Osteoblast (primary cell): ENCODE measurements around the gene ZSCAN29. TPM values are rescaled to one million over a fixed set of nuclear protein-coding genes. Genes with fewer than 3 reads are reported as not detected.
"Not testable (repeated sequence)": the region's sequence is repeated elsewhere in the genome, so short reads cannot be mapped to it uniquely, and the experiment has no call there.

Experiments used
- DNase-seq: peaks from one replicate; pipeline ENCODE4 v3.0.0; 2011; ENCODE audit warnings: low spot score, mixed read lengths; ENCODE audit not compliant: insufficient read length; ENCODE audit errors: missing footprints
- H2AFZ ChIP-seq: 2 replicates; pipeline ENCODE4 v1.6.0; 2011; ENCODE audit warnings: mild to moderate bottlenecking, low read length
- H3K27ac ChIP-seq: 2 replicates; pipeline ENCODE4 v1.5.1; 2011; ENCODE audit warnings: mild to moderate bottlenecking, low read depth, low read length, moderate library complexity
- H3K27me3 ChIP-seq: 2 replicates; pipeline ENCODE4 v1.6.0; 2012; ENCODE audit warnings: mild to moderate bottlenecking, control low read depth, inconsistent platforms, low read length, moderate library complexity; ENCODE audit not compliant: insufficient read depth
- H3K36me3 ChIP-seq: 2 replicates; pipeline ENCODE4 v1.5.1; 2011; ENCODE audit warnings: mild to moderate bottlenecking, low read length, control low read depth, moderate library complexity; ENCODE audit not compliant: insufficient read depth
- H3K4me1 ChIP-seq: 2 replicates; pipeline ENCODE4 v1.5.1; 2011; ENCODE audit warnings: mild to moderate bottlenecking, low read length, control low read depth, moderate library complexity; ENCODE audit not compliant: insufficient read depth
- H3K4me2 ChIP-seq: 2 replicates; pipeline ENCODE4 v1.6.0; 2011; ENCODE audit warnings: mild to moderate bottlenecking, low read length; ENCODE audit not compliant: insufficient read depth
- H3K4me3 ChIP-seq: fragments of 200-600 bp; sonication (generic); 3 replicates; pipeline ENCODE4 v1.5.1; 2012; ENCODE audit warnings: mild to moderate bottlenecking, low read length, inconsistent platforms; ENCODE audit not compliant: insufficient read depth
- H3K79me2 ChIP-seq: 2 replicates; pipeline ENCODE4 v1.6.0; 2012; ENCODE audit warnings: mild to moderate bottlenecking, low read length, control low read depth, inconsistent platforms; ENCODE audit not compliant: insufficient read depth
- H3K9me3 ChIP-seq: 2 replicates; pipeline ENCODE4 v1.5.1; 2011; ENCODE audit warnings: low read depth, low read length, control low read depth
- H4K20me1 ChIP-seq: 2 replicates; pipeline ENCODE4 v1.6.0; 2012; ENCODE audit warnings: mild to moderate bottlenecking, low read length, control low read depth; ENCODE audit not compliant: insufficient read depth
- total RNA-seq: library from RNA; depleted of rRNA; stranded (reverse); fragments of >200 nt; gene quantifications from 2 replicates; pipeline ENCODE4 v1.2.3, GENCODE V29; 2012
- TF ChIP-seq, protein P1 (sequence below): IDR thresholded peaks from 2 replicates; pipeline ENCODE4 v1.5.1; 2011; ENCODE audit warnings: mild to moderate bottlenecking, low read depth, low read length, moderate library complexity; ENCODE audit errors: extremely low read depth

ZSCAN29 gene
- total RNA-seq, 1 donor = 33.7 TPM

DNA sequence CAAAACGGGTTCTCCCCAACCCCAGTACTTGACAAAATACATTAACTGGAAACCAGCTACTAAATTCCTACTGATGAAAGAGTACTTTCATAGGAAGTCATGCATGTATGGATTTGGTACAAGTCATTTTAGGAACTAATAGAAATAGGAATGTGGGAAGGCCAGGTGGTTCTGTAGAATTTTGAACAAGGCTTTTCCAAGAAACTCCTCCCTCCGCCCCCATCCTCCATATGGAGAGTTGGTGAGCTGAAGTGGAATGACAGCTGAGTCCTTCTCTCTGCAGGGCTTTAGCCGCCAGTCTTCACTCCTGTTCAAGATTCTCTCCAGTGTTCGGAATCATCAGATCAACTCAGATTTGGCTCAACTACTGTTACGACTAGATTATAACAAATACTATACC is 33.3 kb upstream of the ZSCAN29 start:
- TF ChIP-seq, protein P1, sequence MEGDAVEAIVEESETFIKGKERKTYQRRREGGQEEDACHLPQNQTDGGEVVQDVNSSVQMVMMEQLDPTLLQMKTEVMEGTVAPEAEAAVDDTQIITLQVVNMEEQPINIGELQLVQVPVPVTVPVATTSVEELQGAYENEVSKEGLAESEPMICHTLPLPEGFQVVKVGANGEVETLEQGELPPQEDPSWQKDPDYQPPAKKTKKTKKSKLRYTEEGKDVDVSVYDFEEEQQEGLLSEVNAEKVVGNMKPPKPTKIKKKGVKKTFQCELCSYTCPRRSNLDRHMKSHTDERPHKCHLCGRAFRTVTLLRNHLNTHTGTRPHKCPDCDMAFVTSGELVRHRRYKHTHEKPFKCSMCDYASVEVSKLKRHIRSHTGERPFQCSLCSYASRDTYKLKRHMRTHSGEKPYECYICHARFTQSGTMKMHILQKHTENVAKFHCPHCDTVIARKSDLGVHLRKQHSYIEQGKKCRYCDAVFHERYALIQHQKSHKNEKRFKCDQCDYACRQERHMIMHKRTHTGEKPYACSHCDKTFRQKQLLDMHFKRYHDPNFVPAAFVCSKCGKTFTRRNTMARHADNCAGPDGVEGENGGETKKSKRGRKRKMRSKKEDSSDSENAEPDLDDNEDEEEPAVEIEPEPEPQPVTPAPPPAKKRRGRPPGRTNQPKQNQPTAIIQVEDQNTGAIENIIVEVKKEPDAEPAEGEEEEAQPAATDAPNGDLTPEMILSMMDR = no peak
- H3K4me1 ChIP-seq = no peaks in the 10 kb centered on the region
- DNase-seq = no peak
- no peaks in the 10 kb centered on the region for H3K9me3 ChIP-seq
- no peaks in the 10 kb centered on the region for H4K20me1 ChIP-seq
- no peak overlapping the region for H3K4me2 ChIP-seq
- no peak overlapping the region for H3K4me3 ChIP-seq
- H2AFZ ChIP-seq = no peak overlapping the region
- no peaks in the 10 kb centered on the region for H3K79me2 ChIP-seq
- no peaks in the 10 kb centered on the region for H3K27me3 ChIP-seq
- no peak overlapping the region for H3K27ac ChIP-seq
- H3K36me3 ChIP-seq = peaks cover 83% of the 10 kb centered on the region

GRCh38 chr15:43403616-43404015 is 32.8 kb upstream of the ZSCAN29 start:
- Histone ChIP-seq H2AFZ (no peak overlapping the region), H3K27me3 (no peaks in the 10 kb centered on the region), H3K4me1 (no peaks in the 10 kb centered on the region), H3K36me3 (peaks cover 81% of the 10 kb centered on the region), H3K9me3 (no peaks in the 10 kb centered on the region), H3K4me2 (no peak overlapping the region), H3K27ac (no peak overlapping the region), H4K20me1 (no peaks in the 10 kb centered on the region), H3K79me2 (no peaks in the 10 kb centered on the region), H3K4me3 (no peak overlapping the region)
- TF ChIP-seq, protein P1 = no peak
- no peak for DNase-seq

DNA sequence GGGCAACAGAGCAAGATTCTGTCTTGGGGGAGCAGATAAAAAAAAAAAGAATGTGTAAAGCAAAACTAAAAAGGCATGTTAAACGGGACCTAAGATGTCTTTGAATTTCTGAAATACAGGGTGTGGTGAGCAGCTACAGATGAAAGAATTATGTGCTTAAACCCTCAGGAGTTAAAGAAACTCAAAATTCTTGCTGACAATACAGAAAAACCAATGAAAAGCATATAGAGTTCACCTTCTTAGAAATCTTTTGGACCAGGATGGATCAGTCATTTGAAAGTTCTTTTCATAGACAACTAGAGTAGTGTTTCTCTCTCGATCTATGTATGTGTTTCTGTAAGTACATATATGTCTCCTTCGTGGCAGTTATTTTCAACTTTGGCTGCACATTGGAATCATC is 31.4 kb upstream of the ZSCAN29 start:
- Histone ChIP-seq H3K79me2 (no peaks in the 10 kb centered on the region), H3K27ac (no peak overlapping the region), H3K4me3 (no peak overlapping the region), H3K4me2 (no peak overlapping the region), H3K36me3 (peaks cover 78% of the 10 kb centered on the region), H2AFZ (no peak overlapping the region), H3K9me3 (no peaks in the 10 kb centered on the region), H3K4me1 (no peaks in the 10 kb centered on the region), H3K27me3 (no peaks in the 10 kb centered on the region), H4K20me1 (no peaks in the 10 kb centered on the region)
- no peak for DNase-seq
- TF ChIP-seq, protein P1 = no peak

- DNase-seq, H3K4me2 ChIP-seq, H2AFZ ChIP-seq, H3K79me2 ChIP-seq, H4K20me1 ChIP-seq, H3K27me3 ChIP-seq, H3K4me1 ChIP-seq, H3K9me3 ChIP-seq, H3K4me3 ChIP-seq, H3K27ac ChIP-seq: not testable (repeated sequence)
- H3K36me3 ChIP-seq = peaks cover 35% of the 10 kb centered on the region
Observed at GRCh38 chr15:43393592-43393991, 22.7 kb upstream of the ZSCAN29 start.
